Measurements from ENCODE around the gene ITPRID2.

The ITPRID2 gene

DNA sequence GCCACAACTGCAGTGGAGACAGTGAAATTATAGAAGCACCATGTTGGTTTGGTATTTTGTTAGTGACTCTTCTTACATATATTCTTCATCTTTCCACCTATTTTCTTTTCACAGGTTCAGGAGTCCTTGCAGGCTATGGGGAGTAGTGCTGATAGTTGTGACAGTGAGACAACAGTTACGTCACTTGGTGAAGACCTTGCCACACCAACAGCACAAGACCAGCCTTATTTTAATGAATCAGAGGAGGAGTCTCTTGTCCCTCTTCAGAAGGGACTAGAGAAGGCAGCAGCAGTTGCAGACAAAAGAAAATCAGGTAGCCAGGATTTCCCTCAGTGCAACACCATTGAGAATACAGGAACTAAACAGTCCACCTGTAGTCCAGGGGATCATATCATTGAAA, 23.6 kb downstream of the ITPRID2 start:
- intact Hi-C loops (cut with DNase I; ENCODE audit: low total_unique reads): no loop called here
- H3K27me3 ChIP-seq: no peaks in the 10 kb centered on the region
- peaks cover 58 to 89% (median 79%) of the 10 kb centered on the region in 3 donors for H3K36me3 ChIP-seq

DNA sequence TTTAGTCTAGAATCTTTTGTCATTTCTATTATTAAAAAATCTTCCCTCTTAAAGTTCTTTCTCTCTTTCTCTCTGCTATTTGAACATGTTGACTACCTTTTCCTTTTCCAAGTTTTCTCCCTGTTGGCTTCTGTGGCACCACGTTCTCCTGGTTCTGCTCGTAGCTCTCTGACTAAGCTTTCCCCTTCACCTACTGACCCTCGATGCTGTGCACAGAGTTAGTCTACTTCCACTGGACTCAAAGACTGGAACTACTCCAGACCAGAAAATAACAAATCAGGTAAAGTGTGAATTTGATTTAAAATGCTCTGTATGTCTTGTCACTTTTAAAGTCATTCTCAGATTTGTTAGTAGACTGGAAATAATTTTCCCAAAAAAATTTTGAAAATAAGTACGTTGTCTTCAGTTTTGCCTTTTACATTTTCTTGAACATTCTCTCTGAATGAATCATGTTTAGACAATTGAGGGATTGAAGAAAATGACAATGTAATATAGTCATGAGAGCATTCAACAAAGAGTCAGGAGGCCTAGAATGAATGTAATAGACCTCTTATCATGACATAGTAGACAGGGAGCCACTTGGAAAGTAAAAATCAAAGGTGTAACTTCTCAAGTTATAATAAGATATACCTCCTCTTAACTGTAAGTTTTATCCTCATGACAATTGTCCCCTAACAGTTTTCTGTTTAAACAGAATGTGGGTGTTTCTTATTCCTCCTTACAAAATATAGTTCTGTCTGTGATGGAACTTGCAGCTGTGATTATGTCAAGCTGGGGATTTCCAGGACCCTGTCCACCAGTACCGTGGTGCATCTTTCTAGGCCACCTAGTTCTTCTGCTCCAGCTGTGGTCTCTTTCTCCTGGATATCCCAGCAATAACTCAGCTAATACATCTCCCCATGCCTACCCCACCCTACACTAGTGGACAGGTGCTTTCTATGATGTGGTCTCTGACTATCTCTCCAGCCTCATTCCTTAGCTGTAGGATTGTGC, 25.5 kb downstream of the ITPRID2 start:
- Histone ChIP-seq H3K27me3 (no peaks in the 10 kb centered on the region), H3K36me3 (peaks cover 72 to 91% (median 88%) of the 10 kb centered on the region in 3 donors), H3K4me1 (peaks cover 0 to under 1% (median 0%) of the 10 kb centered on the region in 4 donors), H3K27ac (no peak overlapping the region), H3K4me3 (no peak overlapping the region), H3K9me3 (no peaks in the 10 kb centered on the region)
- TF ChIP-seq, protein P1, sequence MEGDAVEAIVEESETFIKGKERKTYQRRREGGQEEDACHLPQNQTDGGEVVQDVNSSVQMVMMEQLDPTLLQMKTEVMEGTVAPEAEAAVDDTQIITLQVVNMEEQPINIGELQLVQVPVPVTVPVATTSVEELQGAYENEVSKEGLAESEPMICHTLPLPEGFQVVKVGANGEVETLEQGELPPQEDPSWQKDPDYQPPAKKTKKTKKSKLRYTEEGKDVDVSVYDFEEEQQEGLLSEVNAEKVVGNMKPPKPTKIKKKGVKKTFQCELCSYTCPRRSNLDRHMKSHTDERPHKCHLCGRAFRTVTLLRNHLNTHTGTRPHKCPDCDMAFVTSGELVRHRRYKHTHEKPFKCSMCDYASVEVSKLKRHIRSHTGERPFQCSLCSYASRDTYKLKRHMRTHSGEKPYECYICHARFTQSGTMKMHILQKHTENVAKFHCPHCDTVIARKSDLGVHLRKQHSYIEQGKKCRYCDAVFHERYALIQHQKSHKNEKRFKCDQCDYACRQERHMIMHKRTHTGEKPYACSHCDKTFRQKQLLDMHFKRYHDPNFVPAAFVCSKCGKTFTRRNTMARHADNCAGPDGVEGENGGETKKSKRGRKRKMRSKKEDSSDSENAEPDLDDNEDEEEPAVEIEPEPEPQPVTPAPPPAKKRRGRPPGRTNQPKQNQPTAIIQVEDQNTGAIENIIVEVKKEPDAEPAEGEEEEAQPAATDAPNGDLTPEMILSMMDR (IDR thresholded peaks at IDR 0.05): no peak
- intact Hi-C loops (cut with DNase I; ENCODE audit: low total_unique reads): no loop called here
- DNase-seq: no peak

More for the DNA sequence above, 23.6 kb downstream of the ITPRID2 start:
- no peak for DNase-seq
- TF ChIP-seq, protein P1 (IDR thresholded peaks at IDR 0.05): no peak
- no peak overlapping the region for H3K4me3 ChIP-seq
- H3K27ac ChIP-seq: no peak overlapping the region
- H3K9me3 ChIP-seq: no peaks in the 10 kb centered on the region
- peaks cover 0 to 5% (median 0%) of the 10 kb centered on the region in 4 donors for H3K4me1 ChIP-seq

DNA sequence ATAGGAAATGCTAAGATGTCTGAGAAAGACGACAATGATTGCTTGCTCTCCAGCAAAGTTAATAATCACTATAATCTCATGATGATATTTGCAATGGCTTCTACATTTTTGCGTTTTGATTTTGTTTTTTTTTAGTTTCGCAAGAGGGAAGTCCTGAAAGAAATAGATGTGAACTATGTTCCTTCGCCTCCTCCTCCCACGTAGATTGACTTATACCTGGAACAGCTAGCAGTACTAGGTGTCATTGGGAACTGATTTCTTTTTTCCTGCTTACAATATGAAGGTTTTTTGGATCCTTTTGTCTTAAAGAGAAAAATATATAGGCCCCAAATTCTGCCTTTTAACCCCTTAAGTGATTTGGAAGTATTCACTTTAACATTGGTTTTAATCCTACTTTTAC, 26.7 kb downstream of the ITPRID2 start:
- Histone ChIP-seq H3K27ac (no peak overlapping the region), H3K36me3 (peaks cover 82 to 97% (median 91%) of the 10 kb centered on the region in 3 donors)
- no peak for DNase-seq

DNA sequence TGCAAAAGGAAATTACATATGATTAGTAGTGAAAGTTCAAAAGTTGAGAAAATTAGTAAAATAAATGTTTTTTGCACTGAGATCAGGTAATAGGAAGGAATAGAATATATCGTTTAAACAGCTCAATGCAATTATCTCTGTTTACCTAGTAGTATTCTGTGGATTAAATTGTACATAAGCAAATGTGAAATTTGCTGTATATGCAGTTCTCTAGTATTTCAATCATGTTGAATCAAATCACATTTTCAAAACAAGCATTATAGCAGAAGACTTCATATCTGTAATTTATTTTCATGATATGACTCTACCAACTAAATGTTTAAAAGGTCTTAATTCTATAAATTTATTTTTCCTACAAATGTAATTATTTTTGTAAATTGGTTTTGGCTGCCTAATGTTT, 31.6 kb downstream of the ITPRID2 start:
- Histone ChIP-seq H3K27me3 (no peaks in the 10 kb centered on the region), H3K9me3 (no peaks in the 10 kb centered on the region), H3K36me3 (peaks cover 57 to 82% (median 63%) of the 10 kb centered on the region in 3 donors), H3K4me3 (no peak overlapping the region), H3K4me1 (no peaks in the 10 kb centered on the region), H3K27ac (no peak overlapping the region)
- TF ChIP-seq, protein P1 (IDR thresholded peaks at IDR 0.05): no peak
- DNase-seq: no peak
- intact Hi-C loops (cut with DNase I; ENCODE audit: low total_unique reads): no loop called here

More for the DNA sequence above, 26.7 kb downstream of the ITPRID2 start:
- Histone ChIP-seq H3K4me3 (no peak overlapping the region), H3K4me1 (no peaks in the 10 kb centered on the region), H3K27me3 (no peaks in the 10 kb centered on the region), H3K9me3 (no peaks in the 10 kb centered on the region)
- intact Hi-C loops (cut with DNase I; ENCODE audit: low total_unique reads): no loop called here
- TF ChIP-seq, protein P1 (IDR thresholded peaks at IDR 0.05): no peak

DNA sequence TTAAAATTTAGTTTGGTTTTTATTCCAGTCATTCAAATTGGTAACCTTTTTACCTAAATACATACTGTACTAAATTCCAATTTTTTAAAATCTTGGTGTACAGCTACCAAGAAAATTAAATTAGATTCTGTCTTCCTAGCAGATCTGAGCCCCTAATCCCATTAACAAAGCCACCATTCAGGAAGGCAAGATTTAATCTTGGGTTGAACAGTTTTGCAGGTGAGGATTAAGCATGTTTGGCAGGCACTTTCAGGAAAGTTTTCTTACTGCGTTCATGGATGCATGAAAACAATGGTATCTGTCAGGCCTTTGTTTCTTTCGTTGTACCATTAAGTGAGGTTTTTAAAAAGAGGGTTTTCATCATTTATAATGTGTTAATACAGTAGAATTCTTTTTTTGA, 32.8 kb downstream of the ITPRID2 start:
- H3K36me3 ChIP-seq: peaks cover 48 to 70% (median 54%) of the 10 kb centered on the region in 3 donors
- H3K27me3 ChIP-seq: no peaks in the 10 kb centered on the region
- intact Hi-C loops (cut with DNase I; ENCODE audit: low total_unique reads): no loop called here
- TF ChIP-seq, protein P1 (IDR thresholded peaks at IDR 0.05): no peak
- DNase-seq: no peak
- H3K4me3 ChIP-seq: no peak overlapping the region
- H3K27ac ChIP-seq: no peak overlapping the region
- H3K4me1 ChIP-seq: no peaks in the 10 kb centered on the region
- no peaks in the 10 kb centered on the region for H3K9me3 ChIP-seq
